Erythroblast (primary cell): ENCODE measurements around the gene BIN1.

Experiments
- GATA1 ChIP-seq: IDR thresholded peaks from 2 replicates; pipeline ENCODE4 v1.6.1; 2011; ENCODE audit warnings: low read depth, mild to moderate bottlenecking, control low read depth, low read length, moderate library complexity
- POLR2A ChIP-seq: IDR thresholded peaks from 2 replicates; pipeline ENCODE4 v1.6.1; 2011; ENCODE audit warnings: mild to moderate bottlenecking, low read length

DNA sequence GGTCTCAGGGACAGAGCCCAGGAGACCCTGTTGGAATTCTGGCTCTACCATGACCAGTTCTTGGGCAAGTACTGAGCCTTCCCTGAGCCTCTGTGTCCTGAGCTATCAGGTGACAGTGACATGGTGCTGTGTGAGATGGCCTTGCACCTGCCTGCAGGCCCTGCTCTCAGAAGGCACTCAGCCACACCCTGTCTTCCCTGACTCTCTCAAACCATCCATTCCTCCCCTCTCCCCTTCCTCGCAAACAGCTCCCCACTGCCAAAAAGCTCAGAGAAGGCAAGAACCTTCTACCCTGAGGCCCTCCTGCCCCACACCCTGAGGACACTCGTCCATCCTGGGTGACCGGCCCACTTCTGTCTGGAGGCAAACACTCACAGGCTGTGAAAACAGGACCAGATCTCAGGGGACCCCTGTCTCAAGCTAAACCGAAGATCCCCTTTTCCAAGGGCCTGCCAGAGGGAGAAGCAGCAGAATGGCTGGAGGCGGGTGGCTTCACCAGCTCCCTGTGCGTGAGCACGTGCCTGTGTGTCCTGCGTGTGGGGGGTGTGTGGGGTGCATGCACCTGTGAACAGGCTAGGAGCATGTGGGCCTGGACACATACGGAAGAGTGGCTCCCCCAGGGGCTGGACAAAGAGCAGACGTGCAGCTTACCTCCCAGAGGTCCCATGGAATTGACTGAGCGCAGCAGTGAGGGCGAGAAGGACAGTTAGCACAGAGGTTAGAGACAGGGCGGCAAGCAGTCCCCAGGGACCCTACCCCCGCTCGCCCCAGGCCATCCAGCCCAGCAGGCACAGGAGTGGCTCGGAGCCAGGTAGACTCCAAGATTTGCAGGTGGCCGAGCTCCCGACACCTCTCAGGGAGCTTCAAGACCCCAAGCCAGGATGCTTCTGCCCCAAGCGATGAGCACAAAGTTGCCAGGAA lies 53.9 kb downstream of the BIN1 start:
- no peak for TF ChIP-seq POLR2A
- no peak for TF ChIP-seq GATA1
